Fibroblast of the aortic adventitia (primary cell): Measurements from ENCODE around the gene QKI. TPM values are rescaled to one million over a fixed set of nuclear protein-coding genes. Genes with fewer than 3 reads are reported as not detected.

Experiments
- DNase-seq: peaks from one replicate; pipeline ENCODE4 v3.0.0-alpha.2; 2010; ENCODE audit warnings: low read depth
- H3K4me3 ChIP-seq: 2 replicates; pipeline ENCODE4 v1.5.1; 2011; ENCODE audit warnings: low read depth, mild to moderate bottlenecking, control low read depth, low read length, moderate library complexity
- total RNA-seq: library from RNA; depleted of rRNA; stranded (reverse); fragments of >200 nt; gene quantifications from 2 replicates; pipeline ENCODE4 v1.2.3, GENCODE V29; 2012; ENCODE audit warnings: low replicate concordance
- TF ChIP-seq, protein P1 (sequence below): IDR thresholded peaks from 2 replicates; pipeline ENCODE4 v1.5.1; 2011; ENCODE audit warnings: mild to moderate bottlenecking, low read length, control low read depth, inconsistent platforms; ENCODE audit not compliant: insufficient read depth

Gene QKI
- total RNA-seq, 1 donor, result 125 TPM

DNA sequence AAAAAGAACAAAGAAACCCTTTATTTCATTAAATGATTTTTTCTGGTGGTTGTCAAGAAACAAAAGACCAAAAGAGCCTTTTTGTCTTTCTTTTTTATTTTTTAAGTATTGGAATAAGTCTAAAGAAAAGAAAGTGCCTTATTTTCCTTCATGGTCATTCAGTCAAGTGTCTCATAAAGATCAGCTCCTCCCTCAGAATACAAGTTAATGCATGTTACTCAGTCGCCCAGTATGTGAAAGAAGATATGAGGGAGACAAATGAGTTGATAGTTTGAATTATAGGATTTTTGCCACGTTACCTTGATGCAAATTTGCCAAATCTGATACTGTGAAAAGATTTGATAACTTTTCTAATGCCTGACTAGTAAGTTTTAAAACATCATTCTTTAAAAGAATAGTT is 157.2 kb downstream of the QKI start:
- DNase-seq, result no peak

DNA sequence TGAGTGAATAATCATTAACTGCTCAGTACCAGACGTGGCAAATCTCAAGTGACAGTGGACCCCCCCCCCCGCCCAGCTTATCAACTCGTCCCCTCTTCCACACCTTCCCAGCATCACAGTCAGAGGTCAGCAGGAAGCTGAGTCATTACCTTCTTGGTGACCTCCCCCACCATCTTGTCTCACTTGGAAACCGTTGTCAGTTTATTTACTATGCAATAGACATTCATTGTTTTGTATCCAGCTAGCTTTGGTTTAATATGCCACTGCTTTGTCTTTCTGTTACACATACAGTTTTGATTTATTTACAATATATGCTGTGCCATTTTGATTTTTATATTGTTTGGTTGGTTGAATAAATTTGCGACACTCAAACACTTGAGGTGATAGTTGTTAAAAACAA is 158.1 kb downstream of the QKI start:
- DNase-seq, result no peak
- no peak overlapping the region for H3K4me3 ChIP-seq
- TF ChIP-seq, protein P1, sequence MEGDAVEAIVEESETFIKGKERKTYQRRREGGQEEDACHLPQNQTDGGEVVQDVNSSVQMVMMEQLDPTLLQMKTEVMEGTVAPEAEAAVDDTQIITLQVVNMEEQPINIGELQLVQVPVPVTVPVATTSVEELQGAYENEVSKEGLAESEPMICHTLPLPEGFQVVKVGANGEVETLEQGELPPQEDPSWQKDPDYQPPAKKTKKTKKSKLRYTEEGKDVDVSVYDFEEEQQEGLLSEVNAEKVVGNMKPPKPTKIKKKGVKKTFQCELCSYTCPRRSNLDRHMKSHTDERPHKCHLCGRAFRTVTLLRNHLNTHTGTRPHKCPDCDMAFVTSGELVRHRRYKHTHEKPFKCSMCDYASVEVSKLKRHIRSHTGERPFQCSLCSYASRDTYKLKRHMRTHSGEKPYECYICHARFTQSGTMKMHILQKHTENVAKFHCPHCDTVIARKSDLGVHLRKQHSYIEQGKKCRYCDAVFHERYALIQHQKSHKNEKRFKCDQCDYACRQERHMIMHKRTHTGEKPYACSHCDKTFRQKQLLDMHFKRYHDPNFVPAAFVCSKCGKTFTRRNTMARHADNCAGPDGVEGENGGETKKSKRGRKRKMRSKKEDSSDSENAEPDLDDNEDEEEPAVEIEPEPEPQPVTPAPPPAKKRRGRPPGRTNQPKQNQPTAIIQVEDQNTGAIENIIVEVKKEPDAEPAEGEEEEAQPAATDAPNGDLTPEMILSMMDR, result no peak

More for the DNA sequence above, 157.2 kb downstream of the QKI start:
- TF ChIP-seq, protein P1, result no peak
- H3K4me3 ChIP-seq, result no peak overlapping the region

DNA sequence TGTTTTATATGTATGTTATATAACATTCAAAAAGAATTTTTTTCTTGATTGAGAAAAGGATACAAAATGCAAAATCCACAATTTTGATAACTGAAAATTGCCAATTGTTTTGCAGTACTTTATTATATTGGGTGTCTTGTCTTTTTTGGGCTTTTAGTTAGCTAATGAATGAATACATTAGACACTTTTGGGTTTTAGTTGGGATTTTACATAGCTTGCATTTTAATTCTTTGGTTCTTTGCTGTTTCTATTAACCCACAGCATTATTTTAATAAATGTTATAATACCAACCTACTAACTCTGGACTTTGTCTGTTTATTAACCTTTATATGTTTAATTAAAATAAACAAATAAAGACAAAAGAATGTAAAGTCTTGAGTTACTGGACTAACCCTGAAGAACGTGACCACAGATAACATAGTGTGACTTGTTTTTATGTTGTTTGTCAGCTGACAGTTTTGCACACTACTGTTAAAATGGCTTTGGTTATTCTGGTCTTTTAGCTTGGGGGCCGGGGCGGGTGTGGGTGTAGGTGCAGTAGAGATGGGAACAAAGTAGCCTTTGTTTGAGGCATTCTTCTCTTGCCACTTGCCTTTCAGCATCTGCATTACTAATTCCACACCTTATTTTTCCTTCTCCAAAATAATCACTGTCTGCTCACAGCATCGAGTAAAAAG is 159.1 kb downstream of the QKI start:
- no peak for DNase-seq
- TF ChIP-seq, protein P1, result no peak

DNA sequence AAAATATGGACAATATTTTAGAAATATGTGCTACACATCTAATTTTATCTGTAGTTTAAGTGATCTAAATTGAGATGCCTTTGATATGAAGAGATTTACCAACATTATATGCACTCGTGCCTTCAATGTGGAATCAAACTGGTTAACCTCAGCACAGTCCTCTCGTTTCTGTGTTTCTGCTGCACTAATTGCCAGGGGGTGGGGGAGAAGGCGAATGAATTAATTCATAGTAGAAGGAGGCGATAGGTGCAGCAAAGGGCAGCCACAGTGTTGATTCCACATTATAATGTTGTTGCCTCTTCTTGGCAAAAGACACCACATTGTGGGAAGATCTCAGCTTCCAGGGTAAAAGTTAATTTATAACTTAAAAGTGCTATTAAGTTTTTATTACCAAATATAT is 161.6 kb downstream of the QKI start:
- no peak for DNase-seq
- H3K4me3 ChIP-seq, result no peak overlapping the region
- TF ChIP-seq, protein P1, result no peak

More for the DNA sequence above, 159.1 kb downstream of the QKI start:
- H3K4me3 ChIP-seq, result no peak overlapping the region

DNA sequence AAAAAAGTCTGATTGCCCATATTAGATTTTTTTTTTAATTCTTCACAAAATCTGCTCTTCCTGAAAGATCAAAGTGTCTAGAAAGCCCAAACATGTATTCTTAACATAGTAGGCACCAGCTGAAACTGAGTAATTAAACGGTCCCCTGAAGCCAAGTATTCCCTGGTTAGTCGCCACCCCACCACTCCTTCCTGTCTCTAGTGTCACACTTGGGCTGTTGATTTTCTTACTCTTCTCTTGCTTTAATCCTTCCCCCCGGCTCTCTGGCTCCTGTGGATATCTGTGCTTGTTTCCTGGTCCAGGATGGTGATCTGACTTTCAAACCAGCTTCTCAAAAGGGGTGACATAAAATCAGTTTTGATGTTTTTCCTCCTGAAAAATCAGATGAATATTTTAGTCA is 162.9 kb downstream of the QKI start:
- TF ChIP-seq, protein P1, result no peak
- no peak overlapping the region for H3K4me3 ChIP-seq
- DNase-seq, result no peak

DNA sequence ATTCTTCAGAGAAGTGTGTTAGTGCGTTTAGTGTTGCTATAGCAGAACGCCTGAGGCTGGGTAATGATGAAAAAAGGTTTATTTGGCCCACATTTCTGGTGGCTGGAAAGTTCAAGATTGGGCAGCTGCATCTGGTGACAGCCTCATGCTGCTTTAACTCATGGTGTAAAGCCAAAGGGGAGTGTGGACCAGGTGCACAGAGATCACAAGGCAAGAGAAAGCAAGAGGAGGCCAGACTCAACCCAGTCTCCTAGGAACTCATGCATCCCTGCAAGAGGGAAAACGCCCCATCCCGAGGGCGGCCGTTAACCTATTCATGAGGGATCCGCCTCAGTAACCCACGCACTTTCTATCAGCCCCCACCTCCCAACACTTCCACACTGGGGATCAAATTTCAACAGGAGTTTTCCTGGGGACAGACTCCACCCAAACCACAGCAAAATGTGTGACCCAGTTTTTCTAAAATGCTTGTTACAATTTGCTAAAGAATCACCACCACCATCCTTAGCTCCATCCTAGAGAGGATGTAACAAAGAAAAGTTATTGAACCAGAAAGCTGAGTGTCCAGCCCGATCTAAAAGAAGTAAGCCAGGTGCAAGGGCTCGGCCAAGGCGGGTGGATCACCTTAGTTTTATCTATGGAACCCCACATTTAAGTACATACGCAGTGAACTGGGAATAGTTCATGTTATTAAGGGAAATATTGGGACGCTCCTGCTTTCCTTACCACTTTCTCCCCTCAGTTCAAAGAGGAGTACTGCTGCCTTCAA is 164.8 kb downstream of the QKI start:
- TF ChIP-seq, protein P1, result no peak
- DNase-seq, result no peak
- no peak overlapping the region for H3K4me3 ChIP-seq
